ENCODE data around the gene FBXO30. TPM values are rescaled to one million over a fixed set of nuclear protein-coding genes. Genes with fewer than 3 reads are reported as not detected.

Gene FBXO30
- total and polyA plus RNA-seq, 10 of the 15 experiments (the other 5 are each of a cell fraction or from before 2014, with no cell fraction given), result 1.7 to 6.9 (median 5.3) TPM

DNA sequence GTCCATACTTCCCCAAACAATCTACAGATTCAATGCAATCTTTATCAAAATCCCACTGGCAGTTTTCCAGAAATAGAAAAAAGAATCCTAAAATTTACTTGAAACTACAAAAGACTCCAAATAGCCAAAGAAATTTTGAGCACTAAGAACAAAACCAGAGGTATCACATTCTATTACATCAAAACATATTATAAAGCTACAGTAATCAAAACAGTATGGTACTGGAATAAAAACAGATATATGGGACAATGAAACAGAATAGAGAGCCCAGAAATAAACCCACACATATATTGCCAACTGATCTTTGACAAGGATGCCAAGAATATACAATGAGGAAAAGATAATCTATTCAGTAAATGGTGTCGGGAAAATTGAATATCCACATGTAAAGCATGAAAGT is 46.0 kb upstream of the FBXO30 start:
- no peak for TF ChIP-seq KDM1A (IDR thresholded peaks at IDR 0.05; ENCODE audit: borderline replicate concordance)
- no peak for TF ChIP-seq ZNF207 (IDR thresholded peaks at IDR 0.05; ENCODE audit: borderline replicate concordance)
- TF ChIP-seq, protein P1, sequence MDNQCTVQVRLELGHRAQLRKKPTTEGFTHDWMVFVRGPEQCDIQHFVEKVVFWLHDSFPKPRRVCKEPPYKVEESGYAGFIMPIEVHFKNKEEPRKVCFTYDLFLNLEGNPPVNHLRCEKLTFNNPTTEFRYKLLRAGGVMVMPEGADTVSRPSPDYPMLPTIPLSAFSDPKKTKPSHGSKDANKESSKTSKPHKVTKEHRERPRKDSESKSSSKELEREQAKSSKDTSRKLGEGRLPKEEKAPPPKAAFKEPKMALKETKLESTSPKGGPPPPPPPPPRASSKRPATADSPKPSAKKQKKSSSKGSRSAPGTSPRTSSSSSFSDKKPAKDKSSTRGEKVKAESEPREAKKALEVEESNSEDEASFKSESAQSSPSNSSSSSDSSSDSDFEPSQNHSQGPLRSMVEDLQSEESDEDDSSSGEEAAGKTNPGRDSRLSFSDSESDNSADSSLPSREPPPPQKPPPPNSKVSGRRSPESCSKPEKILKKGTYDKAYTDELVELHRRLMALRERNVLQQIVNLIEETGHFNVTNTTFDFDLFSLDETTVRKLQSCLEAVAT (IDR thresholded peaks at IDR 0.05), result no peak
- no peak for TF ChIP-seq NFIC (IDR thresholded peaks at IDR 0.05; ENCODE audit: low read depth, low read length)
- no peak for TF ChIP-seq CBFB (IDR thresholded peaks at IDR 0.05; ENCODE audit: low read depth)
- no peak for TF ChIP-seq POU2F2 (IDR thresholded peaks at IDR 0.05; ENCODE audit: borderline replicate concordance, low read depth, low read length)
- TF ChIP-seq CHD4 (IDR thresholded peaks at IDR 0.05), result no peak
- TF ChIP-seq, protein P2, sequence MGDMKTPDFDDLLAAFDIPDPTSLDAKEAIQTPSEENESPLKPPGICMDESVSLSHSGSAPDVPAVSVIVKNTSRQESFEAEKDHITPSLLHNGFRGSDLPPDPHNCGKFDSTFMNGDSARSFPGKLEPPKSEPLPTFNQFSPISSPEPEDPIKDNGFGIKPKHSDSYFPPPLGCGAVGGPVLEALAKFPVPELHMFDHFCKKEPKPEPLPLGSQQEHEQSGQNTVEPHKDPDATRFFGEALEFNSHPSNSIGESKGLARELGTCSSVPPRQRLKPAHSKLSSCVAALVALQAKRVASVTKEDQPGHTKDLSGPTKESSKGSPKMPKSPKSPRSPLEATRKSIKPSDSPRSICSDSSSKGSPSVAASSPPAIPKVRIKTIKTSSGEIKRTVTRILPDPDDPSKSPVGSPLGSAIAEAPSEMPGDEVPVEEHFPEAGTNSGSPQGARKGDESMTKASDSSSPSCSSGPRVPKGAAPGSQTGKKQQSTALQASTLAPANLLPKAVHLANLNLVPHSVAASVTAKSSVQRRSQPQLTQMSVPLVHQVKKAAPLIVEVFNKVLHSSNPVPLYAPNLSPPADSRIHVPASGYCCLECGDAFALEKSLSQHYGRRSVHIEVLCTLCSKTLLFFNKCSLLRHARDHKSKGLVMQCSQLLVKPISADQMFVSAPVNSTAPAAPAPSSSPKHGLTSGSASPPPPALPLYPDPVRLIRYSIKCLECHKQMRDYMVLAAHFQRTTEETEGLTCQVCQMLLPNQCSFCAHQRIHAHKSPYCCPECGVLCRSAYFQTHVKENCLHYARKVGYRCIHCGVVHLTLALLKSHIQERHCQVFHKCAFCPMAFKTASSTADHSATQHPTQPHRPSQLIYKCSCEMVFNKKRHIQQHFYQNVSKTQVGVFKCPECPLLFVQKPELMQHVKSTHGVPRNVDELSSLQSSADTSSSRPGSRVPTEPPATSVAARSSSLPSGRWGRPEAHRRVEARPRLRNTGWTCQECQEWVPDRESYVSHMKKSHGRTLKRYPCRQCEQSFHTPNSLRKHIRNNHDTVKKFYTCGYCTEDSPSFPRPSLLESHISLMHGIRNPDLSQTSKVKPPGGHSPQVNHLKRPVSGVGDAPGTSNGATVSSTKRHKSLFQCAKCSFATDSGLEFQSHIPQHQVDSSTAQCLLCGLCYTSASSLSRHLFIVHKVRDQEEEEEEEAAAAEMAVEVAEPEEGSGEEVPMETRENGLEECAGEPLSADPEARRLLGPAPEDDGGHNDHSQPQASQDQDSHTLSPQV (IDR thresholded peaks at IDR 0.05), result no peak
- POLR2A ChIA-PET, result no interaction called here
- Histone ChIP-seq H3K27me3 (replicated peaks in 1 of 2; ENCODE audit: control insufficient read depth in 2 of 2, insufficient read depth in 2 of 2, low read length in 1 of 2) (no peaks in the 10 kb centered on the region), H3K4me2 (ENCODE audit: control insufficient read depth, insufficient read depth) (no peak overlapping the region), H2AFZ (ENCODE audit: control insufficient read depth, low read depth, low read length) (no peak overlapping the region), H3K4me1 (ENCODE audit: control insufficient read depth, insufficient read depth, low read length) (peaks cover 21% of the 10 kb centered on the region), H3K36me3 (ENCODE audit: control insufficient read depth in 2 of 2, insufficient read depth in 2 of 2, low read length in 1 of 2) (no peaks in the 10 kb centered on the region), H3K27ac (ENCODE audit: control insufficient read depth, insufficient read depth) (no peak overlapping the region), H3K79me2 (ENCODE audit: control insufficient read depth, insufficient read depth, low read length) (no peaks in the 10 kb centered on the region), H3K4me3 (no peak overlapping the region), H4K20me1 (ENCODE audit: control insufficient read depth, insufficient read depth) (no peaks in the 10 kb centered on the region), H3K9ac (ENCODE audit: control insufficient read depth, insufficient read depth, low read length) (no peak overlapping the region), H3K9me3 (replicated peaks; ENCODE audit: control insufficient read depth, insufficient read depth, low read length) (no peaks in the 10 kb centered on the region; the same call in 2 of the 3 replicates)
- FAIRE-seq, result no peak
- SMC1A ChIA-PET (ENCODE audit: uncharacterized antibody, unreplicated experiment), result no interaction called here
- intact Hi-C loops (cut with micrococcal nuclease; ENCODE audit: unreplicated experiment), result no loop called here
- CTCF ChIA-PET, result no interaction called here
- in situ Hi-C loops (cut with MboI), result no loop called here
- no peak for DNase-seq (ENCODE audit: low read depth, low spot score)
- RAD21 ChIA-PET (ENCODE audit: unreplicated experiment), result no interaction called here
- BruUV-seq (replicated peaks), result no TSS peak
- 92% methylated on average over 1 of the region's 1 CpG for WGBS (ENCODE audit: insufficient coverage, insufficient replicate concordance, low lambda C conversion rate, missing lambda C conversion rate)
- no peak for ATAC-seq
